Type B pancreatic cell (in vitro differentiated cells): Measurements from ENCODE around the gene ZMIZ2. TPM values are rescaled to one million over a fixed set of nuclear protein-coding genes. Genes with fewer than 3 reads are reported as not detected.
"Not testable (repeated sequence)": the region's sequence is repeated elsewhere in the genome, so short reads cannot be mapped to it uniquely, and the experiment has no call there.

Experiments
- DNase-seq: peaks from one replicate; pipeline ENCODE4 v3.0.0; 2021; ENCODE audit warnings: mixed read lengths; ENCODE audit not compliant: unreplicated experiment; ENCODE audit errors: extremely low spot score
- H3K27ac Mint-ChIP-seq: 2 replicates; pipeline ENCODE4 v1.8.0; 2021; ENCODE audit warnings: mild to moderate bottlenecking, mixed read lengths
- H3K27me3 Mint-ChIP-seq: 2 replicates; pipeline ENCODE4 v1.8.0; 2021; ENCODE audit warnings: mixed read lengths
- H3K36me3 Mint-ChIP-seq: 2 replicates; pipeline ENCODE4 v1.8.0; 2021; ENCODE audit warnings: mixed read lengths
- H3K4me1 Mint-ChIP-seq: one replicate; pipeline ENCODE4 v1.8.0; 2021; ENCODE audit warnings: mixed read lengths; ENCODE audit not compliant: unreplicated experiment
- H3K4me3 Mint-ChIP-seq: 2 replicates; pipeline ENCODE4 v1.8.0; 2021; ENCODE audit warnings: mild to moderate bottlenecking, mixed read lengths
- H3K9me3 Mint-ChIP-seq: 2 replicates; pipeline ENCODE4 v1.8.0; 2021; ENCODE audit warnings: mixed read lengths
- total RNA-seq: library from RNA; stranded (reverse); gene quantifications from 2 replicates; pipeline ENCODE4 v1.2.1, GENCODE V29; 2021; ENCODE audit warnings: low replicate concordance
- TF ChIP-seq, protein P1 (sequence below): fragments of 200-600 bp; sonication (generic); conservative IDR thresholded peaks from 2 replicates; pipeline ENCODE4 v1.5.0; 2021; ENCODE audit warnings: antibody characterized with exemption, mild to moderate bottlenecking

Gene ZMIZ2
- total RNA-seq, 1 donor from 2014 or later: 112 TPM

DNA sequence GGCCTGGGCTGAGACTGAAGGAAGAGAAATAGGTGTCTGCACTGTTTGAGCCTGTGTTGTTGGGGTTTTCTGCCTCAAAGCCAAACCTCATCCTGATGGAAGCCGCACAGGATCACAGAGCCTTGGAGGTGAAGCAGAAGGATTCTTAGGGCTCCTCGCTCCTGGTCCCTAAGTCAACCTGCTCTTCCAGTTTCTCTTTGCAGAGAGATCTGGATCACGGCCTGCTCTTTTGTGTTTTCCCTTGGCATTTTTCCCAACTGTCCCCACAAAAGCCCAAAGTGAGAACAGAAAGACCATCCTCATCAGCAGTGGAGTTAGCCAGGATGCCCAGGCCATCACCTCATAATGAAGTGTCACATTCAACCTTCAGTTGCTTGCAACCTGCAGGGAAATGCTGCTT lies 27.6 kb downstream of the ZMIZ2 start:
- H3K4me3 Mint-ChIP-seq: no peak overlapping the region
- H3K36me3 Mint-ChIP-seq: no peaks in the 10 kb centered on the region
- H3K27me3 Mint-ChIP-seq: no peaks in the 10 kb centered on the region
- H3K27ac Mint-ChIP-seq: no peak overlapping the region
- no peaks in the 10 kb centered on the region for H3K4me1 Mint-ChIP-seq
- TF ChIP-seq, protein P1, sequence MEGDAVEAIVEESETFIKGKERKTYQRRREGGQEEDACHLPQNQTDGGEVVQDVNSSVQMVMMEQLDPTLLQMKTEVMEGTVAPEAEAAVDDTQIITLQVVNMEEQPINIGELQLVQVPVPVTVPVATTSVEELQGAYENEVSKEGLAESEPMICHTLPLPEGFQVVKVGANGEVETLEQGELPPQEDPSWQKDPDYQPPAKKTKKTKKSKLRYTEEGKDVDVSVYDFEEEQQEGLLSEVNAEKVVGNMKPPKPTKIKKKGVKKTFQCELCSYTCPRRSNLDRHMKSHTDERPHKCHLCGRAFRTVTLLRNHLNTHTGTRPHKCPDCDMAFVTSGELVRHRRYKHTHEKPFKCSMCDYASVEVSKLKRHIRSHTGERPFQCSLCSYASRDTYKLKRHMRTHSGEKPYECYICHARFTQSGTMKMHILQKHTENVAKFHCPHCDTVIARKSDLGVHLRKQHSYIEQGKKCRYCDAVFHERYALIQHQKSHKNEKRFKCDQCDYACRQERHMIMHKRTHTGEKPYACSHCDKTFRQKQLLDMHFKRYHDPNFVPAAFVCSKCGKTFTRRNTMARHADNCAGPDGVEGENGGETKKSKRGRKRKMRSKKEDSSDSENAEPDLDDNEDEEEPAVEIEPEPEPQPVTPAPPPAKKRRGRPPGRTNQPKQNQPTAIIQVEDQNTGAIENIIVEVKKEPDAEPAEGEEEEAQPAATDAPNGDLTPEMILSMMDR: no peak
- H3K9me3 Mint-ChIP-seq: no peaks in the 10 kb centered on the region
- no peak for DNase-seq

DNA sequence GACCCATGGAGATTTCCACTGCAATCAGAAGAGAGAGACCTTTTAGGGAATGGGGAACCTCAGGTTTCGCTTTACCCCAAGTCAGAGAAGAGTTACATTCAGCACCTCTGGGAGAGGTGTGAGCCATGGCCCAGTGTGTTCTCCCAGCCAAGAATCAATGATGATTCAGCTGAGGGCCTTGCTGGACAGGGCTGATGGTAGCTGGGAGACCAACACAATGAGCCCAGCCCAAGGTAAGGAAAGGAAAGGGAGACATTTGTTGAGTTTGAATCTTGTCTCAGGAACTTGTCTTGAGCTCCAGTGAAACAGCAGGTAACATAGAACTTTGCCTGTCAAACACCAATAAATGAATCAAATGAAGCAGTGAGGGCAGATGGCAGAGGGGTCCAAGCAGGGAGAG lies 33.8 kb downstream of the ZMIZ2 start:
- no peaks in the 10 kb centered on the region for H3K4me1 Mint-ChIP-seq
- DNase-seq: no peak
- H3K27me3 Mint-ChIP-seq: no peaks in the 10 kb centered on the region
- no peak overlapping the region for H3K4me3 Mint-ChIP-seq
- H3K9me3 Mint-ChIP-seq: peaks cover 5% of the 10 kb centered on the region
- TF ChIP-seq, protein P1: no peak
- no peak overlapping the region for H3K27ac Mint-ChIP-seq
- H3K36me3 Mint-ChIP-seq: peaks cover 4% of the 10 kb centered on the region

DNA sequence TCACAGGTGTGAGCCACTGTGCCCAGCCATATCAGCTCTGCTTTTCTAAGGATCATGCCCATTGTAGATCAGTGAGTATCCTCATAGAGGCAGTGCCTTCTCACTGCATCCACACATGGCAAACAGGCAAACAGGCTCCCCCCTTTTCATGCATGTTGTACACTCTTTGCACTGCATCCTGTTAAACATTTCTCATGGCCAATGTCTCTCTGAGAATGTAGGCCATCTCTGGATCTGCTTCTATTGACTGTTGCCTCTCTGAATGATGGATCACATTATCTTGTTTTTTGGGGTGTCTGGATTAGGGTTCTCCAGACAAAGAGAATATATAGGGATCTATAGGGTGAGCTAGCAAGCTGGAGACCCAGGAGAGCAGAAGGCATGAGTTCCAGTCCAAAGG lies 34.8 kb downstream of the ZMIZ2 start:
- H3K4me3 Mint-ChIP-seq: no peak overlapping the region
- no peak overlapping the region for H3K27ac Mint-ChIP-seq
- peaks cover 4% of the 10 kb centered on the region for H3K36me3 Mint-ChIP-seq
- DNase-seq: no peak
- TF ChIP-seq, protein P1: no peak
- no peaks in the 10 kb centered on the region for H3K4me1 Mint-ChIP-seq
- H3K27me3 Mint-ChIP-seq: no peaks in the 10 kb centered on the region
- H3K9me3 Mint-ChIP-seq: peaks cover 5% of the 10 kb centered on the region

DNA sequence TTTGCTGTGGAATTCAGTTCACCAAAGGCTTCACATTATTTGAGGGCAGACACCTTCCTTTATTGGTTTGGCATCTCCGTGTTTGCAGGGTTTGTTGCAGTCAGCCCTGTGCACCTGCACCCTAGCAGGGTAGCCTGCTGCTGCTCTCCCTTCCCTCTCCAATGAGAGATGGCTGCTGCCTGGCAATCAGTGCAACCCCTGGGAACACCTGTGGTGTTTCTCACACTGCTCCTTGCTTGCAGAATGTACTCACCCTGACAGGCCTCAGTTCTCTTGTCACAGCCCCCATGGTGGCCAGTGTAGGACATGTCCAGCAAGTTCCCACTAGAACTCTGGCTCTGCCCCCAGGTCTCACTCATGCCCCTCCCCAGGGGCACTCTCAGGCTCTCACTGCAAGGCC lies 35.7 kb downstream of the ZMIZ2 start:
- peaks cover 4% of the 10 kb centered on the region for H3K36me3 Mint-ChIP-seq
- H3K27me3 Mint-ChIP-seq: no peaks in the 10 kb centered on the region
- DNase-seq: no peak
- no peaks in the 10 kb centered on the region for H3K4me1 Mint-ChIP-seq
- no peak overlapping the region for H3K27ac Mint-ChIP-seq
- TF ChIP-seq, protein P1: no peak
- H3K9me3 Mint-ChIP-seq: peaks cover 5% of the 10 kb centered on the region
- no peak overlapping the region for H3K4me3 Mint-ChIP-seq

DNA sequence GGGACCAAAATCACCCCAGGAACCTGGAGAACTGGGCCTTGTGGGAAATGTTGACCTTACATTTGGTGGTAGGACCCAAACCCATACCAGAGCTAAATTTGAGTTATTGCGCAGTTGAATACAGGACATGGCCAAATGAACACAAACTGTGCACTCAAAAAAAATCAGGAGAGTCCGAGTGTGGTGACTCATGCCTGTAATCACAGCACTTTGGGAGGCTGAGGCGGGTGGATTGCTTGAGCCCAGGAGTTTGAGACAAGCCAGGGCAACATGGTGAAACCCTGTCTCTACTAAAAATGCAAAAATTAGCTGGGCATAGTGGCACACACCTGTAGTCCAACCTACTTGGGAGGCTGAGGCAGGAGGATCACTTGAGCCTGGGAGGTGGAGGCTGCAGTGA lies 36.6 kb downstream of the ZMIZ2 start:
- H3K4me3 Mint-ChIP-seq, H3K9me3 Mint-ChIP-seq, H3K4me1 Mint-ChIP-seq, H3K27me3 Mint-ChIP-seq, H3K27ac Mint-ChIP-seq, DNase-seq, H3K36me3 Mint-ChIP-seq: not testable (repeated sequence)

DNA sequence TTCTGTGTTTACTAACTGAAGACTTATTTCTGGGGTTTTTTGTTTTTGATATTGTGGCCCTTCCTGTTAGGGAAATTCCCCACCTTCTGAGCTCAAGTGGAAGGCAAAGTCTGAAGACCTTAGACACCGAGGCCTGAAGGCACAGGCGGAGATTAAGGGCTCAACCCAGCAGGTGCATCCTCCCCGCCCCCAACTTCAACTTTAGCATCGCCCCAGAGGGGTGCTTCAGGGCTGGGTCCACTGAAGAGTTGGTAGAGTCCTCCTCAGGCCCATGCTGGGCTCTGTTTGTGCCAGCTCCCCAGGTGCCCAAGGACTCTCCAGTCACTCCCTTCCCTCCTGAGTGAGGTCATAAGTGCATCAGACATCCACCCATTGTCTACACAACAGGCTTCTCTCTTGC lies 38.4 kb downstream of the ZMIZ2 start:
- H3K4me1 Mint-ChIP-seq: no peaks in the 10 kb centered on the region
- peaks cover 5% of the 10 kb centered on the region for H3K9me3 Mint-ChIP-seq
- no peak overlapping the region for H3K4me3 Mint-ChIP-seq
- H3K36me3 Mint-ChIP-seq: peaks cover 4% of the 10 kb centered on the region
- no peaks in the 10 kb centered on the region for H3K27me3 Mint-ChIP-seq
- TF ChIP-seq, protein P1: no peak
- H3K27ac Mint-ChIP-seq: no peak overlapping the region
- no peak for DNase-seq
